NCI-H524 treated with DMSO at 0.1 percent for 48 hours (cell line): Measurements from ENCODE around the gene SLC25A23.
A peak's percentile ranks its signal among the peaks of the same experiment; 100 is the strongest.

Source experiments
- DNase-seq: peaks from one replicate; lab custom pipeline; 2025; lab: John Stamatoyannopoulos, UW

SLC25A23 gene

DNA sequence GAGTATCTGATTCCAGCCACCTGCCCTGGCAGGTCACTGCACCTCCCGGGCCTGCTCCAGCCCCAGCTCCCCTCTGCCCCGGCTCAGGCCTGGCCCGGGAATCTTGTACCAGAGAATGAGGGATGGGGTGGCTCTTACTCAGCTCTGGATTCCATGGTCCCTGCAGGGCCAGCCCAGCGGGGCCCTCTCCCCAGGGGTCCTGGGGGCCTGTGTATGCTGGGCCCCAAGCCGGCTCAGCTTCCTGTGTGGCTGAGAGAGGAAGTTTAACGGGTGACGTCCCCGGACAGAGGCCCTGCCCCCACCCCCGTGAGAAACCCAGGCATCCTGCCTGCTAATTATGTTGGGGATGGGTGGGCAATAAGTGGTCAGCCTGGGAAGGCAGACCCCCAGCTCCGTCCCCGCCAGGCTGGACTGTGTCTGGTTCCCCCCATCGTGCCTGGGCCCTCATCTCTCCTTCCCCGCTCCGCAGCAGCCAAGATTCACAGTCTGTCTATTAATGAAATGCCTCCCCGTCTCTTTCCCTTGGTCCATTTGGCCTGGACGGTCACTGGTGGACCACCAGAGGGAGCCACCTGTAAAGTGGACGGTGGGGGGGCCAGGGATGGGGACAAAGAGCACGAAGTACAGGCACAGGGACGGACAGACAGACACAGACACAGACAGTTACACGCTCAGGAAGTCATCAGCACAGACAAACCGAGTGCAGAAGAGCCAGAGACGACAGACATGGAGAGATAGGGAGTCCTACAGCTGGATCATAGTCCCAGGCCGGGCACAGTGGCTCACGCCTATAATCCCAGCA lies 22.1 kb upstream of the SLC25A23 start, which contains the start of gene DENND1C:
Gene DENND1C, minus strand, starts transcription at position 247 of the 802 bp plus-strand sequence. Its CDS starts 92 bp downstream, at position 155.
- DNase-seq, result no peak

DNA sequence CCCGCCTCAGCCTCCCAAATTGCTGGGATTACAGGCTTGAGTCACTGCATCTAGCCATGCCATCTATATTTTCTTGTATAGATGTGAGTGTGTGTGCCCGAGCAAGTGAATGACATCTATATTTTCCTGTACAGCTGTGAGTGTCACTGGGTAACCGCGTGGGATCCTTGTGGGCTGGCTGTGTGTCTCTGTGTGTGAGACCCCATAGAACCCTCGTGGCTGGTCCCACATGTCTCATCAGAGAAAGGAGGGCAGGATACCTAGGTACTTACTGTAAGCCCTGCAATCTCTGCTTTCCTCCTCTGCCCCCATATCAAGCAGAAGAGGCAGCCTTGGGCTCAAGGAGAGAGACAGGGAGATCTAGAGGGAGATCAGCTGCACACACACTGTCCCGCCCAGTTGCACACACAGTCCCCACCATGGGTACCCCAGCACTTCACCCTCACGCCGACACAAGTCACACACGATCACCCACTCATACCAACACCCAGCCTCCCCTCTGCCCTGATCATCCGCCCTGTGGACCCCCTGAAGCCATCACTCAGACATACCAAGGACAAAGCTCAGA lies 21.3 kb upstream of the SLC25A23 start:
- no peak for DNase-seq

DNA sequence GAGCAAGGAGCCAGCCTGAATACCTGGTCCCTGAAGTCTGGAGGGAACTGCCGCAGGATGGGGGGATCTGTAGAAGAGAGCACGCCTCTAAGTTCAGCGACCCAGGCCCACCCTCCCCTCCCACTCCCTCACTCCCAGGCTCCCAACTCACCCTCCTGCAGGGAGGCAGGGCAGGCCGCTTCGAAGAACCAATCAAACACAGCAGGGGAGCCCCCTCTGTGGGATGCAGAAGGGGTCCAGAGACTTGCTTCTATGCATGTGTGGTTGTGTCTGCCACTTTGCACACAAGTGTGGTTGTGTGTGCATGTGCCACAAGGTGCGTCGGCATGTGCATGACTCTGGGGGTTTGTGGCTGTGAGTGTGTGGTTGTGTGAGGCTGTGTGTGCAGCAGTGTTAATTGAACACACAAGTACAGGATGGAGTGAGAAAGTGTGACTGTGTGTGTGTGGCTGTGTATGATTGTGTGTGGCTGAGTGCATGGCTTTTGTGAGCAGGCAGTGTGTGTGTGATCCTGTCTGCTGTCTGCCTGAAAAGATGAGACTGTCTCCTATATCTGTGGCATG lies 20.3 kb upstream of the SLC25A23 start:
- no peak for DNase-seq

DNA sequence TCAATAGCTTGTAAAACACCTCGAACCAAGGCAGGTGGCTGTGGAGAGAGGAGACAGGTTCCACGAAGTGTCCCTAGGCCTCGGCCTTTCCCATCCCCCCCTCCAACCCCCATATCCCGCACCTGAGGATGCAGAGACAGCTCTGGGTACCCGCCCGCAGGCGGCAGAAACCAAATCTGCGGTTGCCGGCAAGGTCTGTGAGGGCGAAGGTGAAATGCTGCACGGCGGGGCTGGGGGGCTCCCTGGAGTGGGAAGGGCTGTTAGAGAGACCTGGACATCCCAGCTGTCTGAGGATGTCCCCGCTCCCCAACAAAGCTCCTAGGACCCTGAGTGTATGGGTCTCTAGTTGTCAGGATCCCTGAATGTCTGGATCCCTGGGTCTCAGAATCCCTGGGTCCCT lies 19.2 kb upstream of the SLC25A23 start:
- no peak for DNase-seq

DNA sequence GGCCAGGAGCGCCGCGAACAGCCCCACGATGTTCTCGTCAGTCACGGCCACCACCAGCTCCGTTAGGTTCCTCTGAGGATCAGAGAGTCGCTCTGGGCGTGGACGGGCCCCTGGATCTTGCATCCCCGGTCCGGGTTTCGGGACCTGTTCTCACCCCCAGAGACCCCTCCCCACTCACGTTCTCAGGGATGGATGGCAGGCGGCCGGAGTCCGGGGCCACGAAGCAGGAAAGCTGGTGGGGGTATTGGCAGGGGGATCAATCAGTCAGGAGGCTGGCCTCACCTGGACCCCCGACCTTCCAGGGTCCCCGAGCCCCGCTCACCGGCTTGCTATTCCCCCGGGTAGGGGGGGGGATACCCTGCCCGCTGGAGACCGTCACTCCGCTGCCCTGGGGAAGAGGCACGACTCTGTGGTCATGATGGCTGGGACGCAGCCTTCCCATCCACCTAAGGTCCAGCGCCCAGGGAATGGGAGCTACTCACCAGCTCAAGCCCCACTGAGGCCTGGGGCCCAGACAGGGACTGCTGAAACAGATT lies 17.4 kb upstream of the SLC25A23 start:
- DNase-seq, result no peak

DNA sequence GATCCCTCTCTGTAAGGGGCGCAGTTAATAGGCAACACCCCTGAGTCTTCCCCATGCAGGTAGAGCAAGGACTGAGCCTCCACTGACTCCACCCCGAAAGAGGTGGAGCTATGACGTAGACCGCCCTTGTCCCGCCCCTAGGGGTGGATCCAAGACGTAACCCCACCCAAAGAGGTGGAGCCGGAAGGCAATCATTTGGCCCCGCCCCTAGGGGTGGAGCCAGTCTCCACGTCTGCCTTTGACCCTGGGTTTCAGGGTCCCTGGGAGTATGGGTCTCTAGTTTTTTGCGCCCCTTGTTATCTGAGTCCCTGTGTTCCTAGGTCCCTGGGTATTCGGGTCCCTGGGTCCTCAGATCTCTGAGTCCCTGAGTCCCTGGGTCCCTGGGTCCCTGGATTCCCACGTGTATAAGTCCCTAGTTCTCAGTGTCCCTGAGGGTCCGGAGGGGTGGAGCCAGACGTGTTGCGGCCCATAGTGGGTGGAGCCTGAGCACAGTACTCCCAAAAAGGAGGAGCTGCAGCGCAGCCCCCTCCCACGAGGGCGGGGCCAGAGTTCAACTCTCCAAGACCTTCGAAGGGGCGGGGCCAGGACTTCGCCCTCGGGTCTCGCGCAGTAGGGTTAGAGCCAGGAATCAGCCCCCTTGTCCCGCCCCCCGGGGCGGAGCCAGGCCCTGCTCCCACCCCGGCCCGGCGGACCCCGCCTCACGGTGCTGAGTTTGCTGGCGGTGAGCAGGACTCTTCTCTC lies 16.7 kb upstream of the SLC25A23 start:
- no peak for DNase-seq

DNA sequence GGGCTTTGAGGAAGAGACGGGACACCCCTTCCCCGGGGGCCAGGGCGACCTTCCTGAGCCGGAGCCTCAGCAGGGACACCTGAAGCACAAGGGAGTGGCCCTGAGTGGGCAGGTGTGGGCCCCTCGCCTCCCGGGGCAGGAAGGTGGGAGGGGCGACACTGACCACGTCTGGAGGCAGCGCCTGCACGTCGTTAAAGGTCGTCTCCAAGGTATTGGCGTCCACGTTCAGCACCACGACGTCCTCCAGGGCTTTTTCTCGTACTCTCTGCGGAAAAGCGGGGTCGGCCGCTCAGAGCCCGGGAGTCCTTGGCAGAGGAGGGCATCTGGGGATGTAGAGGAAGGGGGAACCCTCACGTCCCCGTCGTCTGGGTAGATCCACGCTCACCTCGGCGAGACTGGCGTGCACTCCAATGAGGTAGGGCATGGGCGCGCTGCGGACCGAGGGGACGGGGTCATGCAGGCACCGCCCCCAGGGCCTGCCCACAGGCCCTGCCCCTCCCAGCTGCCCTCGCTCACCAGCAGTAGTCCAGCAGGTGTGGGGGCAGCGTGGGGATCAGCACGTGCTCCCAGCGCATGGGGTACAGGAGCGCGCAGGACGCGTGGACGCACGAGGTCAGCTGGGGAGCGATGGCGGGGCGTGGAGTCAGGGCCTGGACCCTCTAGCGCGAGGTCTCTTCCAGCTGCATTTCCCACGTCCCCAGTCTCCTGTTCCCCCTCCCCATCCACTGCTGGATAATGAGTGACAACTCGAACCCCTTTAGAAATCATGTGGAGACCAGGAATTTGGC lies 15.9 kb upstream of the SLC25A23 start:
- DNase-seq, result no peak

DNA sequence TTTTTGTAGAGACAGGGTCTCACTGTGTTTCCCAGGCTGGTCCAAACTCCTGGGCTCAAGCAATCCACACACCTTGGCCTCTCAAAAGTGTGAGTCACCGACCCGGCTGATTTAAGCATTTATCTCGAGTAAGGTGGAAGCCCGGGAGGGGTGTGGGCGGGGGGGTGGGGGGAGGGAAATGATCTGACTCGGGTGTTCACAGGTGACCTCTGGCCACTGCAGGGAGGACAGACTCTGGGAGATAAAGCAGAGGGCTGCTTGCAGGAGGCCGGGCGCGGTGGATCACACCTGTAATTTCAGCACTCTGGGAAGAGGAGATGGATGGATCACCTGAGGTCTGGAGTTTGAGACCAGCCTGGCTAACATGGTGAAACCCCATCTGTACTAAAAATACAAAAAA lies 14.1 kb upstream of the SLC25A23 start:
- no peak for DNase-seq

DNA sequence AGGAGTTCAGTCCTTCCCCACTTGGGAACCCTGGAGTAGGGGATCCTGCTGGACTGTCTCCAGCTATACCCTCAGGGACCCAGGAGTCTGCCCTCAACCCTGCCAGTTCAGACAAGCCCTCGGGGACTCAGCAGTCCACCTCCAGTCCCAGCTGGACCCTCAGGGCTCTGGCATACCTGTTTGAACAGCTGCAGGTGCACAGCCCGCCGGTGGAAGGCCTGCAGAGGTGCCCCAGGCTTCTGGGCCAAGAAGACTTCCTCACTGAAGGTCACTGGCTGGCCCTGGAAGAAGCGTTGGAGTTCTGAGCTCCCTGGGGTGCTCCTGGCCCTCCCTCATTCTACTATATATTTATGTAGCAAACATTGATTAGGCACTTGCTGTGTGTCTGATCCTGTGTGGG lies 13.1 kb upstream of the SLC25A23 start:
- DNase-seq, result no peak

DNA sequence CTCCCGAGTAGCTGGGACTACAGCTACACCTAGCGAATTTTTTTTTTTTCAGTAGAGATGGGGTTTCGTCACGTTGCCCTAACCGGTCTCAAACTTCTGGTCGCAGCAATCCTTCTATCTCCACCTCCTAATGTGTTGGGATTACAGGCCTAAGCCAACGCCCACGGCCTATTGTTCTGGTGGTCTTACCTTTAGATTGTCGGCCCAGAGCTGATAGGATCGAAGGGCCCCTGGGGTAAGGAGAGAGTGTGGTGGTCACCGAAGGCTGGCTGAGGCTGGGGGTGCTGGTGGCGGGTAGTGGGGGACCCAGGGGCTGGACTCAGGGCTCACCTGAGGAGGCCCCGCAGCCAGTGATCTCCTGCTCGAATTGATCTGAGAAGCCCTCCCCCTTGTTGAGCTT lies 11.5 kb upstream of the SLC25A23 start:
- no peak for DNase-seq

DNA sequence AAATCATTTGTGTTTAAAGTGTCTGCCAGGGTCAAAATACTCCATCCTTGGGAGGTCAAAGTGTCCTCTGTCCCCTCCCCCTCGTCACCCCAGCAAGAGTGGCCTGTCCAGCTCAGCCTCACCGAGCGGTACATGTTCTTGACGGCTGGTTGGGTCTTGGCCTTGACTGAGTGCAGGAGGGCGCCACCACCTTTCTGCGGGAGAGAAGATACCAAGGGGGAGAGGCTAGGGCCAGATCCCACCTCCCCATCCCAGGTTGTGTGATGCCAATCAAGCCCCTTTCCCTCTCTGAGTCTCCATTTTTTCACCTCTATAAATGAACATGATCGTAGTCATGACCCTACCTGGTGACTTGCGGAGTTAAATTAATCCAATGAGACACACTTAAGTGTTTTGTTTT lies 10.6 kb upstream of the SLC25A23 start:
- DNase-seq, result no peak

DNA sequence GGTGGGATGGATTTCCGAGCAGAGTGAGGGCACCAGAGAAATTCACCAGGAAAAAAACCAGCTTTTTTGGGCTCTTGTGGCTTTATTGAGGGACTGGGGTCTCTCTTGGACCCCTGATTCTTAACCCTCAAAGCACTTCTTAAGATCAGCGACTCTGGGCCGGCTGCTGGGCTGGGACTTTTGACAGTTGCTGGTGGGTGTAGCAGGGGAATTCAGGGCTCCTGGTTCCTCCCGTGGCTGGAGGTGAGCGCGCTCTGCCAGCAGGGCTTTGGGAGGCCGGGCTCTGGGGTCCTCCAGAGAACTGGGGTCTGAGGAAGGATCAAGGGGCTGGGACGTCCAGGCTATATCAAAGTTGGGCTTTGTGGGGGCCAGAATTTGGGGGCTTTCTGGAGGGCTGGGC lies 7.8 kb upstream of the SLC25A23 start:
- no peak for DNase-seq

DNA sequence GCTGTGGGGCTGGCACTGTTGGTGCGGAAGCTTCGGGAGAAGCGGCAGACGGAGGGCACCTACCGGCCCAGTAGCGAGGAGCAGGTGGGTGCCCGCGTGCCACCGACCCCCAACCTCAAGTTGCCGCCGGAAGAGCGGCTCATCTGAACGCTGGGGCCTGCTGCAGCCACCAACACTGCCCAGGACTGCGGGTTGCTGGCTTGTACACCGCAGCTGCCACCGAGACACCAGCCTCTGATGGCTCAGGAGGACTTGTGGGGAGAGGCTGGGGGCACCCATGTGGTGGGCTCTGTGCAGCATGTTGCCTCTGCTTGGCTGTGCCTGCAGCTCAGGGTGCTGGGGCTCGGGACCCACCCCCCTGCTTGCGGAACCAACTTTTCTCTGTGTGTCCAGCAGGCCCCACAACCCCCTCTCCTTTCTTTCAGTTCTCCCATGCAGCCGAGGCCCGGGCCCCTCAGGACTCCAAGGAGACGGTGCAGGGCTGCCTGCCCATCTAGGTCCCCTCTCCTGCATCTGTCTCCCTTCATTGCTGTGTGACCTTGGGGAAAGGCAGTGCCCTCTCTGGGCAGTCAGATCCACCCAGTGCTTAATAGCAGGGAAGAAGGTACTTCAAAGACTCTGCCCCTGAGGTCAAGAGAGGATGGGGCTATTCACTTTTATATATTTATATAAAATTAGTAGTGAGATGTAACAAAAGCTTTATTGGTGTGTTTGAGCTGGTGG lies 7.1 kb upstream of the SLC25A23 start:
- no peak for DNase-seq

DNA sequence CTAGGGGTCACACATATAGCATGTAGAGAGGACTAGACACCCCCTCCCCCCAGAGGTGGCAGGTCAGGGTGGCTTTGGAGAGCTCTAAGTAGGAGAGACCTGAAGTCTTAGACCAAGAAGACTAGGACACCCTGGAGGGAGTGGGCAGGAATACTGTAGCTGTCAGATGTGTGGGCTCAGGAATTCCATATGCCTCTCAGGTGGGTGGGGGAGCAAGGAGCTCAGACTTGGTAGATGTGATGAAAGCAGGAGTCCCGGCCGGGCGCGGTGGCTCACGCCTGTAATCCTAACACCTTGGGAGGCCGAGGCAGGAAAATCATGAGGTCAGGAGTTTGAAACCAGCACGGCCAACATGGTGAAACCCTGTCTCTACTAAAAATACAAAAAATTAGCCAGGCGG lies 6.1 kb upstream of the SLC25A23 start:
- no peak for DNase-seq

DNA sequence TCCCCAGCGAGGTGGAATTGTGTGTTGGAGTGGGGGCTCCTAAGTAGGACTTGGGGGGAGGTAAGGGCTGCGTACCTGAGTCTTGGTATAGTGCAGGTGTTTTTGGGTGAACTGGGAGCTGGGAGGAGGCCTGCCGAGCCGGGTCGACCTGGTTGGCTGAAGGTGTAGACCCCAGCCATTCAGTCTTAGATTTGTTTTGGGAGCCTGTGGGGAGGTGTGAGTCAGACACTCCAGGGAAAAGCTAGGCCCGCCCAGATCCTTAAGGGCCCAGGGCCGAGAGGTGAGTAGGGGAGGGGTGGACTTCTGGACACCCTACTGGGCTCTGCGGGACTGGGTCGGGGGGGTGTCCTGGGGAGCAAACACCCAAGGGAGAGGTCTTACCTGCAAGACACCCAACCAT lies 5.4 kb upstream of the SLC25A23 start:
- no peak for DNase-seq

DNA sequence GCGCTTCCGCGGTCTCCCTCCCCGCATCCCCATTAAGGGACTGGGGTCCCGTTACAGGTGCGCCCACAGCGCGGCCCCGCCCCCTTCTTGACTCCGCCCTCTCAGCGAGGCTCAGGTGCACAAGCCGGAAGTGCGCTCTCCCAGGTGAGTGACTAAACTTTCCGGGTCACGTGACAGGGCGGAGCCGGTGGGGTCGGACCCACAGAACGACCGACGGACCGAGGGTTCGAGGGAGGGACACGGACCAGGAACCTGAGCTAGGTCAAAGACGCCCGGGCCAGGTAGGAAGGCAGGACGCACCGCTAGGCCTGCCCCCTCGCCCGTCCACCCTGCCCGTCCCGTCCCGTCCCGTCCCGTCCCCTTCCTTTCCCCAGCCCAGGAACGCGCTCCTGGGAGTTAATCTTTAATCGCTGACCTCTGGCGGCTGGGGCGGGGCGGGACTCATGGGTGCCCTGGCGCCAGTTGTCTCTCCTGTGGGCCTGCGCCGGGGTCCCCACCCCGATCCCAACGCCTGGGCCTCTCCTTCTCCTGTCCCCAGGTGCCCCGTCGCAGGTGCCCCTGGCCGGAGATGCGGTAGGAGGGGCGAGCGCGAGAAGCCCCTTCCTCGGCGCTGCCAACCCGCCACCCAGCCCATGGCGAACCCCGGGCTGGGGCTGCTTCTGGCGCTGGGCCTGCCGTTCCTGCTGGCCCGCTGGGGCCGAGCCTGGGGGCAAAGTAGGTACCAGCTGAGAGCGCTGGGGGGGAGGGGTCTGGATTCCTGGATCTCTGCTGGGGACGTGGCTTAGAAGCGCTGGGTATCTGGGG lies 4.7 kb upstream of the SLC25A23 start, which contains the start of gene CRB3:
Gene CRB3, plus strand, starts transcription at position 202 of the 804 bp plus-strand sequence. Its CDS starts 431 bp downstream, at position 633.
- DNase-seq, result no peak

DNA sequence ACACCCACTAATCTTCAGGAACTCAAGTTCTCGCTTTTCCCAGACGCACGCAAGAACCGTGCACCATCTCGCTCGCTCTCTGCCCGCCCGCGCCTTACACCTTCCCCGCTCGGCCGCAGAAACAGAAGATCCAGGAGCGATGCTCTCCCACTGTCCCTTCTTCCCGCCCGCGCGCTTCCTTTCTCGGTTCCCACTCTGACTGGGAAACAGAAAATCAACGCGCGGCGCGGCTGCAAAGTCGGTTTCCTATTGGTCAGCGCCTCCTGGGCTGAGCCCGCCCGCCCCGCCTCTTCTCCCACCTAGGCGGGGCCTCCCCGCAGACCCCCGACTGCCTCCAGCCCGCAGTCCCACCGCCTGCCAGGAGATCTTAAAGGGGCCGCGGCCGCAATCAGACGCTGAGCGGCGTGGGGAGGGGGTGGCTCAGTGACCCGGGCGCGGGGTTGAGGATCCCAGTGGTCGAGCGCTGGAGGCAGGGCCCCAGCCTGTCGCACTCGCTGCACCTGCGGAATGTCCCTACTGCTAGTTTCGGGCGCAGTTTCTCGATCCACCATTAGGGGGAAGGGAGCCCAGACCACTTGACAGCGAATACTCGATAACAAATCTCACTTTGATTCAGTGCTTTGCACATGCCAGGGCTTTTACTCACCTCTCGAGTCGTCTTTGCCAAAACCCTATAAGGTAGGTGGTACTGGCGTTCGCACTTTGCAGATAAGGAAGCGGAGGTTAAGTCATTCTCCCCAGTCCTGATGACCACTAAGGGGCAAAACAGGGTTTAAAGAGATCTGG lies 700 bp upstream of the SLC25A23 start:
- peak; percentile 98 for DNase-seq

DNA sequence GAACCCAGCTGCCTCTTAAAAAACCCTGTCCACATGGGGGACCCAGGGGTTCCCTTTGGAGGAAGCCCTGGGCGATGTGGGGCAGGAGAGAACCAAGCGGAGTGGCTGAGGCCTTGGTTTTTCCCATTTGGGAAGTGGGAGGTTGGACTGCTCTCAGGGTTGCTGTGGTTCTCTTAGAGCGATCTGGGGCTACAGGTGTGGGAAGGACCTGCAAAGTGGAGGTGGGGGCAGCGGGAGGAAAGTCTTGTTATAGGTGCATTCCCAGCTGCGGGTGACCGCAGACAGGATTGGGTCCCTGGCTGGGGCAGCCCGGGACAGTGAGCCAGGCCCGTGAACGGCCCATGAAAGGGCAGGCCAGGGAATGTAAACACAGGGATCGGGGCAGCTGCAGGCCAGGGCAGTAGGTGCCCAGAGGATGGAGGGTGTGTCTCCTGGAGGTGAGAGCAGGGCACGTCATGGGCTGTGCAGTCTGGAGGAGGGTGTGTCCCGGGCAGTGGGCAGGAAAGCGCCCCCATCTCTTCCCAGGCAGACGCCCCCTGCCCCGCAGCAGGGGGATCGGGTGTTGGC lies 814 bp downstream of the SLC25A23 start:
- no peak for DNase-seq
